Pons (tissue), 1 donor: Measurements from ENCODE around the gene DENND1A.

Experiments used
- DNase-seq: peaks from one replicate; pipeline ENCODE4 v3.0.0-alpha.2; 2016; ENCODE audit warnings: low spot score

Gene DENND1A

GRCh38 chr9:123772967-123773366 lies 157.0 kb downstream of the DENND1A start:
- DNase-seq: no peak

- no peak for DNase-seq
These were observed 157.6 kb downstream of the DENND1A start for GRCh38 chr9:123772374-123772773.

GRCh38 chr9:123771690-123772089 lies 158.2 kb downstream of the DENND1A start:
- no peak for DNase-seq

- DNase-seq: peak; percentile 17
These were observed 160.2 kb downstream of the DENND1A start for GRCh38 chr9:123769719-123770118.

- DNase-seq: no peak
These were observed 165.9 kb downstream of the DENND1A start for GRCh38 chr9:123763910-123764588.

- no peak for DNase-seq
These were observed 167.9 kb downstream of the DENND1A start for GRCh38 chr9:123761905-123762605.

- DNase-seq: no peak
These were observed 172.0 kb downstream of the DENND1A start for GRCh38 chr9:123757960-123758359.

- no peak for DNase-seq
These were observed 172.4 kb downstream of the DENND1A start for GRCh38 chr9:123757547-123757946.

GRCh38 chr9:123756484-123757106 lies 173.3 kb downstream of the DENND1A start:
- DNase-seq: no peak

- no peak for DNase-seq
These were observed 176.2 kb downstream of the DENND1A start for GRCh38 chr9:123753669-123754258.

- DNase-seq: no peak
These were observed 176.9 kb downstream of the DENND1A start for GRCh38 chr9:123753016-123753415.

- peak; percentile 67 for DNase-seq
These were observed 180.2 kb downstream of the DENND1A start for GRCh38 chr9:123749580-123750202.

GRCh38 chr9:123746765-123747164 lies 183.2 kb downstream of the DENND1A start:
- DNase-seq: no peak

GRCh38 chr9:123745933-123746332 lies 184.0 kb downstream of the DENND1A start:
- no peak for DNase-seq

GRCh38 chr9:123745451-123745850 lies 184.5 kb downstream of the DENND1A start:
- no peak for DNase-seq

GRCh38 chr9:123743737-123744136 lies 186.2 kb downstream of the DENND1A start:
- DNase-seq: no peak

- peak; percentile 83 for DNase-seq
These were observed 187.7 kb downstream of the DENND1A start for GRCh38 chr9:123742009-123742767.

- peak; percentile 22 for DNase-seq
These were observed 188.7 kb downstream of the DENND1A start for GRCh38 chr9:123741214-123741613.

- no peak for DNase-seq
These were observed 190.0 kb downstream of the DENND1A start for GRCh38 chr9:123739902-123740301.

- DNase-seq: no peak
These were observed 190.5 kb downstream of the DENND1A start for GRCh38 chr9:123739387-123739786.

- no peak for DNase-seq
These were observed 191.3 kb downstream of the DENND1A start for GRCh38 chr9:123738648-123739047.

- no peak for DNase-seq
These were observed 194.6 kb downstream of the DENND1A start for GRCh38 chr9:123735376-123735775.
